ENCODE data around the gene SIAH1. TPM values are rescaled to one million over a fixed set of nuclear protein-coding genes. Genes with fewer than 3 reads are reported as not detected.

Gene SIAH1
- total and polyA plus RNA-seq, 9 of the 15 experiments (the other 6 are each of a cell fraction or from before 2014, with no cell fraction given), result 4.1 to 14.3 (median 12.5) TPM

- Histone ChIP-seq H3K9ac (ENCODE audit: insufficient read depth in 1 of 2, low read depth in 2 of 2, low read length in 2 of 2) (no peak overlapping the region), H3K27ac (ENCODE audit: extremely low read depth, low read depth, low read length) (no peak overlapping the region), H3K9me1 (ENCODE audit: control insufficient read depth, insufficient read depth, low read length) (no peaks in the 10 kb centered on the region), H3K9me3 (replicated peaks; ENCODE audit: control insufficient read depth, insufficient read depth, low read depth, low read length) (peaks cover under 1% of the 10 kb centered on the region; the same call in 1 of the 2 replicates), H3K79me2 (ENCODE audit: control insufficient read depth, insufficient read depth, low read length) (no peaks in the 10 kb centered on the region), H2AFZ (ENCODE audit: low read depth, low read length) (no peak overlapping the region), H4K20me1 (replicated peaks; ENCODE audit: control insufficient read depth, insufficient read depth, low read length) (no peaks in the 10 kb centered on the region), H3K27me3 (ENCODE audit: control insufficient read depth in 2 of 2, insufficient read depth in 2 of 2, low read length in 2 of 2) (no peaks in the 10 kb centered on the region), H3K4me3 (no peak overlapping the region), H3K36me3 (ENCODE audit: control insufficient read depth, insufficient read depth, low read length) (peaks cover 27% of the 10 kb centered on the region), H3K4me1 (replicated peaks in 1 of 2; ENCODE audit: control insufficient read depth in 2 of 2, insufficient read depth in 2 of 2, low read length in 2 of 2) (no peaks in the 10 kb centered on the region), H3K4me2 (ENCODE audit: insufficient read depth, low read length) (no peak overlapping the region)
- in situ Hi-C loops (cut with MboI) (no loop called here), intact Hi-C loops (cut with micrococcal nuclease) (no loop called here)
- CTCF ChIA-PET (ENCODE audit: low intra/inter-chr PET ratio), result interaction anchor here (0.6 kb wide), 1 partner anchor 1189 kb away, joined by 3 read pairs; no protein-coding TSS in a partner anchor
- peak in 3 of 4 experiments; percentile 12 to 57 (median 21) for DNase-seq (ENCODE audit: extremely low read depth in 1 of 4, low spot score in 3 of 4)
- POLR2A ChIA-PET, result interaction anchor here (1.7 kb wide), 1 partner anchor 9 kb away, joined by 10 read pairs; no protein-coding TSS in a partner anchor
- ATAC-seq, result peak; percentile 54; the same call in 2 of the 3 replicates
- peak; percentile 79 for FAIRE-seq
- BruUV-seq (replicated peaks), result no TSS peak
- WGBS (ENCODE audit: insufficient coverage, low coverage, missing lambda C conversion rate), result 94% methylated on average over 2 of the region's 2 CpGs
- no peak for TF ChIP-seq ZNF699 (CRISPR knock-in tag; IDR thresholded peaks at IDR 0.05; ENCODE audit: insufficient replicate concordance)
- TF ChIP-seq SMAD4 (CRISPR knock-in tag; conservative IDR thresholded peaks at IDR 0.05), result peak; percentile 97
- no peak for TF ChIP-seq FOXJ2 (tag; IDR thresholded peaks at IDR 0.05)
- no peak for TF ChIP-seq HNRNPL (IDR thresholded peaks at IDR 0.05; ENCODE audit: low read depth, low read length)
- peak; percentile 94 for TF ChIP-seq JUND (IDR thresholded peaks at IDR 0.05; ENCODE audit: borderline replicate concordance, low read depth, low read length)
- peak; percentile 76; the same call in 1 of the 3 replicates for TF ChIP-seq JUND (tag; IDR thresholded peaks at IDR 0.05; ENCODE audit: borderline replicate concordance, low read depth, low read length)
- TF ChIP-seq, protein P1, sequence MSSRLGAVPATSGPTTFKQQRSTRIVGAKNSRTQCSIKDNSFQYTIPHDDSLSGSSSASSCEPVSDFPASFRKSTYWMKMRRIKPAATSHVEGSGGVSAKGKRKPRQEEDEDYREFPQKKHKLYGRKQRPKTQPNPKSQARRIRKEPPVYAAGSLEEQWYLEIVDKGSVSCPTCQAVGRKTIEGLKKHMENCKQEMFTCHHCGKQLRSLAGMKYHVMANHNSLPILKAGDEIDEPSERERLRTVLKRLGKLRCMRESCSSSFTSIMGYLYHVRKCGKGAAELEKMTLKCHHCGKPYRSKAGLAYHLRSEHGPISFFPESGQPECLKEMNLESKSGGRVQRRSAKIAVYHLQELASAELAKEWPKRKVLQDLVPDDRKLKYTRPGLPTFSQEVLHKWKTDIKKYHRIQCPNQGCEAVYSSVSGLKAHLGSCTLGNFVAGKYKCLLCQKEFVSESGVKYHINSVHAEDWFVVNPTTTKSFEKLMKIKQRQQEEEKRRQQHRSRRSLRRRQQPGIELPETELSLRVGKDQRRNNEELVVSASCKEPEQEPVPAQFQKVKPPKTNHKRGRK (tag; IDR thresholded peaks at IDR 0.05), result no peak
- TF ChIP-seq, protein P2, sequence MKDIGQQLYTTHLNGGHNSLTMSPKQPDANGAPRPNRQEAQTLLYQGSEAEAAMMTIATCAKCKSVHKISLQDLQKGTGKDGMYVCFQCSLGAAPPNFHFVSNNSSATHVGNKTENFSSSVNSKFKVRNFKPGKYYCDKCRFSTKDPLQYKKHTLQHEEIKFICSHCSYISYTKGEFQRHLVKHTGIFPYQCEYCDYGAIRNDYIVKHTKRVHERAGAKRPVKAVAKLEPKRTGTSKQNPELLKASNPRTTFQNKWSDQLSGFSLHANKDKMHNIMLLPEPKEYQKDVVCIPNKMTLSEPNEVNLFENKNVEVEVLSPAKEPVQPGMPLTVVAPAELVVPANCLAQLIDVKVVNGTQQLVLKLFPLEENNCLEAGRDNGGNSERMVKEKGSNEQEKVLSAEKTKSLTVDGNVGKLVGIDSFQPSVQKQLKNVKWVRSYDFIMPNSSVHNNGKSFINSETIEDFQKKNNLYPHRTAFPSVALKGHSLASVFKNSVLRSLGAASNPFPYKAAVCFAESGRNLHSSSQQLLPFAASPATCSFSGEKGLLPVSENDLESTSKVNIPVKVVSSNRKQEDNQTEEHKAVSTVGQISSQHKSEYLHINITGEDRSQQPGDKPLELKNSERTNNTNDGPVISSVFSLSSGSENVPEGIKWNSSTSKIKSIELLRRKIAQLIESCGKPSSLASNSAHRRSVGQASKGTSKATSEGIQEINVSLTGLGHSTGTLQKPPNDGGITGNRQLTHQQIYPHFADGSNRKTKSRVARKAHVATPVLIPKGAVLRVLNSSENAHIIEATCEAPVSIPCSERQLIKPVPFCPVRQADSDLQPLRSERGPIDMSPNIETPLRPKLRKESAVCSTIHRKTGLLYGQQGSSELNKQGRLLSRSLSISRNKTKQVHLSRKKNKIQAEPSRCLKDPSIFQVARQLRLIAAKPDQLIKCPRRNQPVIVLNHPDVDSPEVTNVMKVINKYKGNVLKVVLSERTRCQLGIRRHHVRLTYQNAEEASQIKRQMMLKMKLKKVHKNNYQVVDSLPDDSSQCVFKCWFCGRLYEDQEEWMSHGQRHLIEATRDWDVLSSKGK (CRISPR knock-in tag; IDR thresholded peaks at IDR 0.05), result no peak
- TF ChIP-seq, protein P3, sequence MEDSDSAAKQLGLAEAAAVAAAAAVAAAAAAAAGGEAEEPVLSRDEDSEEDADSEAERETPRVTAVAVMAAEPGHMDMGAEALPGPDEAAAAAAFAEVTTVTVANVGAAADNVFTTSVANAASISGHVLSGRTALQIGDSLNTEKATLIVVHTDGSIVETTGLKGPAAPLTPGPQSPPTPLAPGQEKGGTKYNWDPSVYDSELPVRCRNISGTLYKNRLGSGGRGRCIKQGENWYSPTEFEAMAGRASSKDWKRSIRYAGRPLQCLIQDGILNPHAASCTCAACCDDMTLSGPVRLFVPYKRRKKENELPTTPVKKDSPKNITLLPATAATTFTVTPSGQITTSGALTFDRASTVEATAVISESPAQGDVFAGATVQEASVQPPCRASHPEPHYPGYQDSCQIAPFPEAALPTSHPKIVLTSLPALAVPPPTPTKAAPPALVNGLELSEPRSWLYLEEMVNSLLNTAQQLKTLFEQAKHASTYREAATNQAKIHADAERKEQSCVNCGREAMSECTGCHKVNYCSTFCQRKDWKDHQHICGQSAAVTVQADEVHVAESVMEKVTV (CRISPR knock-in tag; IDR thresholded peaks at IDR 0.05), result no peak
Measured at GRCh38 chr16:48317614-48318315, 67.4 kb downstream of the SIAH1 start.

Measured in K562 (cell line).